Measurements from ENCODE around the gene APOOL.

APOOL gene

GRCh38 chrX:85018471-85018870 lies 14.8 kb downstream of the APOOL start:
- H3K9me3 ChIP-seq (ENCODE audit: control insufficient read depth in 1 of 2, low read length in 2 of 2), result no peaks in the 10 kb centered on the region
- no peak overlapping the region for H3K27ac ChIP-seq (ENCODE audit: low read depth, low read length)
- no peak overlapping the region for H3K9ac ChIP-seq (ENCODE audit: low read depth in 1 of 2, low read length in 2 of 2)
- H3K27me3 ChIP-seq (ENCODE audit: control insufficient read depth in 1 of 2, insufficient read depth in 2 of 2, low read length in 2 of 2), result no peaks in the 10 kb centered on the region
- H3K36me3 ChIP-seq (ENCODE audit: control insufficient read depth in 1 of 2, insufficient read depth in 2 of 2, low read length in 2 of 2), result no peaks in the 10 kb centered on the region
- H3K4me3 ChIP-seq (ENCODE audit: low read depth in 1 of 2, low read length in 2 of 2), result no peak overlapping the region
- no peaks in the 10 kb centered on the region for H3K4me1 ChIP-seq (ENCODE audit: control insufficient read depth in 1 of 2, insufficient read depth in 2 of 2, low read length in 2 of 2)

GRCh38 chrX:85020216-85020615 lies 16.5 kb downstream of the APOOL start:
- no peaks in the 10 kb centered on the region for H3K27me3 ChIP-seq (ENCODE audit: control insufficient read depth in 1 of 2, insufficient read depth in 2 of 2, low read length in 2 of 2)
- no peaks in the 10 kb centered on the region for H3K9me3 ChIP-seq (ENCODE audit: control insufficient read depth in 1 of 2, low read length in 2 of 2)
- H3K4me1 ChIP-seq (ENCODE audit: control insufficient read depth in 1 of 2, insufficient read depth in 2 of 2, low read length in 2 of 2), result no peaks in the 10 kb centered on the region
- no peak overlapping the region for H3K4me3 ChIP-seq (ENCODE audit: low read depth in 1 of 2, low read length in 2 of 2)
- no peaks in the 10 kb centered on the region for H3K36me3 ChIP-seq (ENCODE audit: control insufficient read depth in 1 of 2, insufficient read depth in 2 of 2, low read length in 2 of 2)
- H3K9ac ChIP-seq (ENCODE audit: low read depth in 1 of 2, low read length in 2 of 2), result no peak overlapping the region
- no peak overlapping the region for H3K27ac ChIP-seq (ENCODE audit: low read depth, low read length)

- Histone ChIP-seq H3K4me1 (ENCODE audit: control insufficient read depth in 1 of 2, insufficient read depth in 2 of 2, low read length in 2 of 2) (no peaks in the 10 kb centered on the region), H3K9me3 (ENCODE audit: control insufficient read depth in 1 of 2, low read length in 2 of 2) (no peaks in the 10 kb centered on the region), H3K27ac (ENCODE audit: low read depth, low read length) (no peak overlapping the region), H3K36me3 (ENCODE audit: control insufficient read depth in 1 of 2, insufficient read depth in 2 of 2, low read length in 2 of 2) (no peaks in the 10 kb centered on the region), H3K27me3 (ENCODE audit: control insufficient read depth in 1 of 2, insufficient read depth in 2 of 2, low read length in 2 of 2) (no peaks in the 10 kb centered on the region), H3K4me3 (ENCODE audit: low read depth in 1 of 2, low read length in 2 of 2) (no peak overlapping the region), H3K9ac (ENCODE audit: low read depth in 1 of 2, low read length in 2 of 2) (no peak overlapping the region)
Observed at GRCh38 chrX:85024044-85024443, 20.4 kb downstream of the APOOL start.

GRCh38 chrX:85024562-85024961 lies 20.9 kb downstream of the APOOL start:
- Histone ChIP-seq H3K4me1 (ENCODE audit: control insufficient read depth in 1 of 2, insufficient read depth in 2 of 2, low read length in 2 of 2) (no peaks in the 10 kb centered on the region), H3K9ac (ENCODE audit: low read depth in 1 of 2, low read length in 2 of 2) (no peak overlapping the region), H3K9me3 (ENCODE audit: control insufficient read depth in 1 of 2, low read length in 2 of 2) (no peaks in the 10 kb centered on the region), H3K36me3 (ENCODE audit: control insufficient read depth in 1 of 2, insufficient read depth in 2 of 2, low read length in 2 of 2) (no peaks in the 10 kb centered on the region), H3K27me3 (ENCODE audit: control insufficient read depth in 1 of 2, insufficient read depth in 2 of 2, low read length in 2 of 2) (no peaks in the 10 kb centered on the region), H3K4me3 (ENCODE audit: low read depth in 1 of 2, low read length in 2 of 2) (no peak overlapping the region), H3K27ac (ENCODE audit: low read depth, low read length) (no peak overlapping the region)

GRCh38 chrX:85026170-85026569 lies 22.5 kb downstream of the APOOL start:
- Histone ChIP-seq H3K9me3 (ENCODE audit: control insufficient read depth in 1 of 2, low read length in 2 of 2) (no peaks in the 10 kb centered on the region), H3K4me3 (ENCODE audit: low read depth in 1 of 2, low read length in 2 of 2) (no peak overlapping the region), H3K9ac (ENCODE audit: low read depth in 1 of 2, low read length in 2 of 2) (no peak overlapping the region), H3K27me3 (ENCODE audit: control insufficient read depth in 1 of 2, insufficient read depth in 2 of 2, low read length in 2 of 2) (no peaks in the 10 kb centered on the region), H3K4me1 (ENCODE audit: control insufficient read depth in 1 of 2, insufficient read depth in 2 of 2, low read length in 2 of 2) (no peaks in the 10 kb centered on the region), H3K36me3 (ENCODE audit: control insufficient read depth in 1 of 2, insufficient read depth in 2 of 2, low read length in 2 of 2) (no peaks in the 10 kb centered on the region), H3K27ac (ENCODE audit: low read depth, low read length) (no peak overlapping the region)

- no peak overlapping the region for H3K27ac ChIP-seq (ENCODE audit: low read depth, low read length)
- H3K9ac ChIP-seq (ENCODE audit: low read depth in 1 of 2, low read length in 2 of 2), result no peak overlapping the region
- no peaks in the 10 kb centered on the region for H3K9me3 ChIP-seq (ENCODE audit: control insufficient read depth in 1 of 2, low read length in 2 of 2)
- H3K4me1 ChIP-seq (ENCODE audit: control insufficient read depth in 1 of 2, insufficient read depth in 2 of 2, low read length in 2 of 2), result no peaks in the 10 kb centered on the region
- no peak overlapping the region for H3K4me3 ChIP-seq (ENCODE audit: low read depth in 1 of 2, low read length in 2 of 2)
- no peaks in the 10 kb centered on the region for H3K36me3 ChIP-seq (ENCODE audit: control insufficient read depth in 1 of 2, insufficient read depth in 2 of 2, low read length in 2 of 2)
- H3K27me3 ChIP-seq (ENCODE audit: control insufficient read depth in 1 of 2, insufficient read depth in 2 of 2, low read length in 2 of 2), result no peaks in the 10 kb centered on the region
Observed at GRCh38 chrX:85029043-85029442, 25.4 kb downstream of the APOOL start.

GRCh38 chrX:85031505-85031904 lies 27.8 kb downstream of the APOOL start:
- Histone ChIP-seq H3K9ac (ENCODE audit: low read depth in 1 of 2, low read length in 2 of 2) (no peak overlapping the region), H3K4me1 (ENCODE audit: control insufficient read depth in 1 of 2, insufficient read depth in 2 of 2, low read length in 2 of 2) (no peaks in the 10 kb centered on the region), H3K36me3 (ENCODE audit: control insufficient read depth in 1 of 2, insufficient read depth in 2 of 2, low read length in 2 of 2) (no peaks in the 10 kb centered on the region), H3K27me3 (ENCODE audit: control insufficient read depth in 1 of 2, insufficient read depth in 2 of 2, low read length in 2 of 2) (no peaks in the 10 kb centered on the region), H3K27ac (ENCODE audit: low read depth, low read length) (no peak overlapping the region), H3K9me3 (ENCODE audit: control insufficient read depth in 1 of 2, low read length in 2 of 2) (no peaks in the 10 kb centered on the region), H3K4me3 (ENCODE audit: low read depth in 1 of 2, low read length in 2 of 2) (no peak overlapping the region)

- Histone ChIP-seq H3K9ac (ENCODE audit: low read depth in 1 of 2, low read length in 2 of 2) (no peak overlapping the region), H3K4me3 (ENCODE audit: low read depth in 1 of 2, low read length in 2 of 2) (no peak overlapping the region), H3K27me3 (ENCODE audit: control insufficient read depth in 1 of 2, insufficient read depth in 2 of 2, low read length in 2 of 2) (no peaks in the 10 kb centered on the region), H3K27ac (ENCODE audit: low read depth, low read length) (no peak overlapping the region), H3K4me1 (ENCODE audit: control insufficient read depth in 1 of 2, insufficient read depth in 2 of 2, low read length in 2 of 2) (no peaks in the 10 kb centered on the region), H3K9me3 (ENCODE audit: control insufficient read depth in 1 of 2, low read length in 2 of 2) (peaks cover 0 to 4% of the 10 kb centered on the region in 2 donors), H3K36me3 (ENCODE audit: control insufficient read depth in 1 of 2, insufficient read depth in 2 of 2, low read length in 2 of 2) (no peaks in the 10 kb centered on the region)
Observed at GRCh38 chrX:85037114-85037513, 33.4 kb downstream of the APOOL start.

GRCh38 chrX:85051627-85052026 lies 48.0 kb downstream of the APOOL start:
- Histone ChIP-seq H3K27me3 (ENCODE audit: control insufficient read depth in 1 of 2, insufficient read depth in 2 of 2, low read length in 2 of 2) (no peaks in the 10 kb centered on the region), H3K4me3 (ENCODE audit: low read depth in 1 of 2, low read length in 2 of 2) (no peak overlapping the region), H3K4me1 (ENCODE audit: control insufficient read depth in 1 of 2, insufficient read depth in 2 of 2, low read length in 2 of 2) (no peaks in the 10 kb centered on the region), H3K27ac (ENCODE audit: low read depth, low read length) (no peak overlapping the region), H3K9ac (ENCODE audit: low read depth in 1 of 2, low read length in 2 of 2) (no peak overlapping the region), H3K9me3 (ENCODE audit: control insufficient read depth in 1 of 2, low read length in 2 of 2) (no peaks in the 10 kb centered on the region), H3K36me3 (ENCODE audit: control insufficient read depth in 1 of 2, insufficient read depth in 2 of 2, low read length in 2 of 2) (no peaks in the 10 kb centered on the region)

- Histone ChIP-seq H3K4me1 (ENCODE audit: control insufficient read depth in 1 of 2, insufficient read depth in 2 of 2, low read length in 2 of 2) (no peaks in the 10 kb centered on the region), H3K27ac (ENCODE audit: low read depth, low read length) (no peak overlapping the region), H3K27me3 (ENCODE audit: control insufficient read depth in 1 of 2, insufficient read depth in 2 of 2, low read length in 2 of 2) (no peaks in the 10 kb centered on the region), H3K36me3 (ENCODE audit: control insufficient read depth in 1 of 2, insufficient read depth in 2 of 2, low read length in 2 of 2) (no peaks in the 10 kb centered on the region), H3K9me3 (ENCODE audit: control insufficient read depth in 1 of 2, low read length in 2 of 2) (no peaks in the 10 kb centered on the region), H3K4me3 (ENCODE audit: low read depth in 1 of 2, low read length in 2 of 2) (no peak overlapping the region), H3K9ac (ENCODE audit: low read depth in 1 of 2, low read length in 2 of 2) (no peak overlapping the region)
Observed at GRCh38 chrX:85052205-85052604, 48.5 kb downstream of the APOOL start.

GRCh38 chrX:85052636-85053343 lies 49.1 kb downstream of the APOOL start:
- H3K9ac ChIP-seq (ENCODE audit: low read depth in 1 of 2, low read length in 2 of 2), result no peak overlapping the region
- no peaks in the 10 kb centered on the region for H3K27me3 ChIP-seq (ENCODE audit: control insufficient read depth in 1 of 2, insufficient read depth in 2 of 2, low read length in 2 of 2)
- H3K4me3 ChIP-seq (ENCODE audit: low read depth in 1 of 2, low read length in 2 of 2), result no peak overlapping the region
- no peaks in the 10 kb centered on the region for H3K9me3 ChIP-seq (ENCODE audit: control insufficient read depth in 1 of 2, low read length in 2 of 2)
- no peak overlapping the region for H3K27ac ChIP-seq (ENCODE audit: low read depth, low read length)
- no peaks in the 10 kb centered on the region for H3K36me3 ChIP-seq (ENCODE audit: control insufficient read depth in 1 of 2, insufficient read depth in 2 of 2, low read length in 2 of 2)
- no peaks in the 10 kb centered on the region for H3K4me1 ChIP-seq (ENCODE audit: control insufficient read depth in 1 of 2, insufficient read depth in 2 of 2, low read length in 2 of 2)

All from duodenal mucosa (tissue), 2 donors.